ENCODE data around the gene HMGB3.

Gene HMGB3

DNA sequence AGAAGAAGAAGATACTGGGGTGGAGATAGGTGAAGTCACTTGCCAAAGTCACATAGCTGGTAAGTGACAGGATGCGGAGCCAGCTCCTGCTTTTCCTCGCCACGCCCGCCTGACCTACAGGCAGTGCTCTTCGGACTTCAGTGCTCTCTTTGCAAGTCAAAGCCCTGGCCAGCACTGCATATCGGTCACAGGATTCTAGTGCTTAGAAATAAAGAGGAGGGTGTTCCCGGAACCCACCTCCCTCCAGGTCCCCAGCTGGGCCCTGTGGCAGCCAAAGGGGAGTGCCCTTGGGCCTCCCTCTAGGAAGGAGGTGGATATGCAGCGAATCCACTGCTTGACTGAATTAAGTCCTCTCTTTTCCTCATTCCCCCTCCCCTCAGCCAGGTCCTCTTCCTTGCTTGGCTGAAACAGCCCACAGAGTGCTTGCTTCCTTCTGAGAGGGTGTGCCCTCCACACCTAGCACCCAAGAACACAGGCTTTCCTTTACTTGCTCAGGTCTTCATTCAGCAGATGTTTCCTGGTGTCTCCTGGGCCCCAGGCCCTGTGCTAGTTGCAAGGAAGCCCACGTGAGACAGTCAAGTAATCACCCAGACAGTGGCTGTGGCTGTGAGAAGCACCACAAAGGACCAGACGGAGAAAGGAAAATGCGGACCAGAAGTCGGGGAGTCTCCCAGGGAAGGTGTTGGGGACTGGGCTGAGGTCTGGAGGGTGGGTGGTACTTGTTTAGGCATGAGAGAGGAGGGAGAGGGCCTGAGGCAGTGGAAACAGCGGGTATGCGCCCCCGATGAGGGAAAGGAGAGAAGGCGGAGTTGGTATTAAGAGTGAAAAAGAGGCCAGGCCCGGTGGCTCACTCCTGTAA, 14.0 kb upstream of the HMGB3 start:
- TF ChIP-seq, protein P1, sequence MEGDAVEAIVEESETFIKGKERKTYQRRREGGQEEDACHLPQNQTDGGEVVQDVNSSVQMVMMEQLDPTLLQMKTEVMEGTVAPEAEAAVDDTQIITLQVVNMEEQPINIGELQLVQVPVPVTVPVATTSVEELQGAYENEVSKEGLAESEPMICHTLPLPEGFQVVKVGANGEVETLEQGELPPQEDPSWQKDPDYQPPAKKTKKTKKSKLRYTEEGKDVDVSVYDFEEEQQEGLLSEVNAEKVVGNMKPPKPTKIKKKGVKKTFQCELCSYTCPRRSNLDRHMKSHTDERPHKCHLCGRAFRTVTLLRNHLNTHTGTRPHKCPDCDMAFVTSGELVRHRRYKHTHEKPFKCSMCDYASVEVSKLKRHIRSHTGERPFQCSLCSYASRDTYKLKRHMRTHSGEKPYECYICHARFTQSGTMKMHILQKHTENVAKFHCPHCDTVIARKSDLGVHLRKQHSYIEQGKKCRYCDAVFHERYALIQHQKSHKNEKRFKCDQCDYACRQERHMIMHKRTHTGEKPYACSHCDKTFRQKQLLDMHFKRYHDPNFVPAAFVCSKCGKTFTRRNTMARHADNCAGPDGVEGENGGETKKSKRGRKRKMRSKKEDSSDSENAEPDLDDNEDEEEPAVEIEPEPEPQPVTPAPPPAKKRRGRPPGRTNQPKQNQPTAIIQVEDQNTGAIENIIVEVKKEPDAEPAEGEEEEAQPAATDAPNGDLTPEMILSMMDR (IDR thresholded peaks at IDR 0.05; ENCODE audit: low read depth, low read length) = no peak
- Histone ChIP-seq H3K4me3 (ENCODE audit: low read depth, low read length) (no peak overlapping the region), H3K4me1 (no peaks in the 10 kb centered on the region), H3K9me3 (no peaks in the 10 kb centered on the region), H3K36me3 (no peaks in the 10 kb centered on the region), H3K27me3 (no peaks in the 10 kb centered on the region)
- no peak for DNase-seq

DNA sequence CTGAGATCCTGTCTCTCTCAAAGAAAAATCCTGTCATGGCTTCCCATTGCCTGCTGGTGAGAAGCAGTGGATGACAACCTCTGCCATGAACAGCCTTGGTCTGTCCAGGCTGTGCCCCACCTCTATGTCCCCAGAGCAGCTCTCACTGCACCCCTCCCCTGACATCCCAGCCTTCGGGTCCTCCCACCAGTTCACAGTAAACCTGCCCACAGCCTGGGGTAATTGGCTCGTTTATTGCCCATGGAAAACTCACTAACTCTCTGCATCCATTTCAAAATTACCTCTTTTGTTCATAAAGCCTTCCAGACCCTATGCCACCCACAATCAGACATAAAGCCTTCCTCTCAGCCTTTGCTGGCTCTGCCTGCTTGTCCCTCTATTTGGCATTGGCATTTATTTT, 10.7 kb upstream of the HMGB3 start:
- no peaks in the 10 kb centered on the region for H3K36me3 ChIP-seq
- H3K27me3 ChIP-seq = no peaks in the 10 kb centered on the region
- no peaks in the 10 kb centered on the region for H3K9me3 ChIP-seq
- no peak overlapping the region for H3K4me3 ChIP-seq (ENCODE audit: low read depth, low read length)
- no peak for DNase-seq
- TF ChIP-seq, protein P1 (IDR thresholded peaks at IDR 0.05; ENCODE audit: low read depth, low read length) = no peak
- no peaks in the 10 kb centered on the region for H3K4me1 ChIP-seq

DNA sequence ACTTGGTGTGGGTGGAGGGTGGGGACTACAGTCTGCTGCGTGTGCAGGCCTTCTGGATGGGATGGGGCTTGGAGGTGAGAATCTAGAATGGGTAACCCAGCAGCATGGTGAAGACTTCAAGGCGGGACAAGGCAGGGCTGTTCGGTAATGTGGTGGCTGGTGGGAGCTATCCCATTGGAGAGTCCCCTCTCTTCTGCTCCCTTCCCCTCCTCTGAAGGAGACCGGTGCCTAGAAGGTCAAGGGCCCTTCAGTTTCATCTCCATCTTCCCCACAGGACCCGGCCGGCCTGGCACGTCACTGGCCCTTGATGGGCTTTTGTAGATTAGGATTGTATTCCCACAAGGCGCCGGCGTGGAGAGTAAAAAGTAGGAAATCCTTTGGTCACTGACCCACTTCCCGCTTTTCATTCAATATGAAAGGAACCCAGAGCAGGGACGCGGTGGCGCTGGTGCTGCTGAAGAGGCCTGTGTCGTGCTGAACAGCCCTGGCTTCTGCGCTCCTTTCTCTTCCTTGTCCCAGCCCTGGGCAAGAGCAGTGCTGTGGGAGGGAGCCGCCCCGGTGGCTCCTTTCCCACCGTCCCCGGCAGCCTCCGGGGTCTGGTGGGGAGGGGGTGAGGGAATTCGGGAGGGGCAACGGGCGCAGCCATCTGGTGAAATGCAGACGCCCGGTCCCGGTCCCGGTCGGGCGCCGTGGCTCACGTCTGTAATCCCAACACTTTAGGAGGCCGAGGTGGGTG, 7.3 kb upstream of the HMGB3 start:
- Histone ChIP-seq H3K4me1 (no peaks in the 10 kb centered on the region), H3K4me3 (ENCODE audit: low read depth, low read length) (no peak overlapping the region), H3K36me3 (no peaks in the 10 kb centered on the region), H3K27me3 (no peaks in the 10 kb centered on the region), H3K9me3 (no peaks in the 10 kb centered on the region)
- TF ChIP-seq, protein P1 (IDR thresholded peaks at IDR 0.05; ENCODE audit: low read depth, low read length) = no peak
- no peak for DNase-seq

DNA sequence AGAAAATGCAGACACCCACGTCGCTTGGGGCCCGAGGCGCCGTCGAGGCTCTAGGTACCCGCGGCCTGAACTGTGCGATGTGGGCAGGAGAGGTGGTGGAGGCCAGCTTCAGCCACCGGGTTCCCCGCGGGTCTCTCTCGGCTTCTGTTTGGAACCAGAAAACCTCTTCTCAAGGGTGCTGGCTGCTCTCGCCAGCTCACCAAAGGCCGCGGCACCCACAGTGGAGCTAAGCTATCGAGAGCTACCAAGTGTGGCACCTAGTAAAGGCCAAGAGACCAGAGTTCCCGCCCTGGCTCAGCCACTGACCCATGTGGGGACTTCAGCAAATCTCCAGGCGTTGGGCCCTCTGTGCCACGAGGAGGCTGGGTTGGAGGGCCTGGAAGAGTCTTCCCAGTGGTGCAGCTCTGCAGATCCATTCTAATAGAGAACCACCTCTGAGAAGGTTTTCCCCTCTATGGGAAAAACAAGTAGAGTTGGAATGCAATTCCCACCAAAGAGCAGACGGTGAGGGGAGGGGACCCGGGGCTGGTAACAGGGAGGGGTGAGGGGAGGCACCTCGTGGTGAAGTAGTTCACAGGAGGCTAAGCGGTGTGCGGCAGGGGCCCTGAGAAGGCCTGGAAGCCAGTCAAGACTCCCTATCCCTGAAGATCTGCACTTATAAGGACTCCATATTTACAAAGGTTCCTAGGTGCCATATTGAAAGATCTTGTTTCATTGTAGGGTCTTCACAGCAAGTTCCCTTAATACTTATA, 5.5 kb upstream of the HMGB3 start:
- DNase-seq = no peak
- TF ChIP-seq, protein P1 (IDR thresholded peaks at IDR 0.05; ENCODE audit: low read depth, low read length) = no peak
- no peaks in the 10 kb centered on the region for H3K36me3 ChIP-seq
- no peaks in the 10 kb centered on the region for H3K9me3 ChIP-seq
- H3K27me3 ChIP-seq = no peaks in the 10 kb centered on the region
- H3K4me3 ChIP-seq (ENCODE audit: low read depth, low read length) = no peak overlapping the region
- no peaks in the 10 kb centered on the region for H3K4me1 ChIP-seq

DNA sequence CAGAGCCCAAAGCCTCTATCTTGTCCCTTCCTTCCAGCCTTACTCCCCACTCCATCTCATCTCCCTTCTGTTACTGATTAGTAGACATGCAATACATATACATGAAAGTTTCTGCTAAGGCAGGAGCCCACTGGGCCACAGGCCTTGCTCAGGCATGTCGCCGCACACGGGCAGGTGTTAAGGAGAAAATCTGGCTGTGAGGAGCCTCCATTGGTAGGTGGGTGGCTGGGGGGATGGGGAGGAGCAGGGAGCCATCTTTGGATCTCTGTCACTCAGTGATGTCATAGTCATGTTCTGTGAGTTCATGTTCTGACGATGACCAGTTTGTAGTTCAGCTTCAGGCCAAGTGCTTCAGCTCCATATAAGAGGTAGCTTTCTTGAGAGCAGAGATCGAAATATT, 2.9 kb upstream of the HMGB3 start:
- Histone ChIP-seq H3K36me3 (no peaks in the 10 kb centered on the region), H3K9me3 (no peaks in the 10 kb centered on the region), H3K27me3 (no peaks in the 10 kb centered on the region), H3K4me3 (ENCODE audit: low read depth, low read length) (no peak overlapping the region), H3K4me1 (no peaks in the 10 kb centered on the region)
- TF ChIP-seq, protein P1 (IDR thresholded peaks at IDR 0.05; ENCODE audit: low read depth, low read length) = no peak
- DNase-seq = no peak
